HG02588 (cell line): ENCODE measurements around the gene RAD51B.

Experiments used
- ATAC-seq: cut with Tn5 transposase; IDR thresholded peaks from one replicate; pipeline ENCODE4 v1.9.1; 2021; ENCODE audit warnings: mild to moderate bottlenecking, moderate library complexity; ENCODE audit not compliant: unreplicated experiment

The RAD51B gene

DNA sequence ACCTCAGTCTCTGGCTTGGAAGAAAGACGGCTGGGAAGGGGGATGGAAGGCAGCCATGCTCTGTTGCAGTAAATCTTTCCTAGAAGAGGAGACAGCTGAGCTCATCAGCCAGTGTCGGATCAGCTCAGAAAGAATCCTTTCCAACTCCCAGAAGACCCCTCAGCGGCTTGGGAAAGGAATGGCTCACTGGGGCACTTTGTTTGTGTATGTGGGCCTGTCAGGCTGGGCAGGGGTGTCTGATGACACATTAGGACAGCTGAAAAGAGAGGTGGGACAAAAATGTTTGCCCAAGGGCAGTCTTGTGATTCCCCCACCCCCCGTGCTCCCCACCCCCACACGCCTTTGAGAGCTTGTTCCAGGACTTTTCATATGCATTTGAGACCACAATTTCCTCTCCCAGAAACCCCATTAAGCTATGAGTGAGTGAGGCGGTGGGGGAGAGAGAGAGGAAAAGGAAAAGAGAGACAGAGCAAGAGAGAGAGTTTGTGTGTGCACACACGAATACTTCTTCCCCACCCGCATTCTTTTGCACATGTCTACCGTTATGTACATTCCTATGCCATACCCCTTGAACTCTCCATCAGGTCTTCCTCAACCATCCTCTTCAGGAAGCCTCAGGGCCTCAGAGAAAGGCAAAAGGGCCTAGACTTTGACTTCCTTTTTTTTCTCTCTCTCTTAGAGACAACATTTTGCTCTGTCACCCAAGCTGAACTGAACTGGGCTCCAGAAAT lies 774.4 kb downstream of the RAD51B start:
- no peak for ATAC-seq

DNA sequence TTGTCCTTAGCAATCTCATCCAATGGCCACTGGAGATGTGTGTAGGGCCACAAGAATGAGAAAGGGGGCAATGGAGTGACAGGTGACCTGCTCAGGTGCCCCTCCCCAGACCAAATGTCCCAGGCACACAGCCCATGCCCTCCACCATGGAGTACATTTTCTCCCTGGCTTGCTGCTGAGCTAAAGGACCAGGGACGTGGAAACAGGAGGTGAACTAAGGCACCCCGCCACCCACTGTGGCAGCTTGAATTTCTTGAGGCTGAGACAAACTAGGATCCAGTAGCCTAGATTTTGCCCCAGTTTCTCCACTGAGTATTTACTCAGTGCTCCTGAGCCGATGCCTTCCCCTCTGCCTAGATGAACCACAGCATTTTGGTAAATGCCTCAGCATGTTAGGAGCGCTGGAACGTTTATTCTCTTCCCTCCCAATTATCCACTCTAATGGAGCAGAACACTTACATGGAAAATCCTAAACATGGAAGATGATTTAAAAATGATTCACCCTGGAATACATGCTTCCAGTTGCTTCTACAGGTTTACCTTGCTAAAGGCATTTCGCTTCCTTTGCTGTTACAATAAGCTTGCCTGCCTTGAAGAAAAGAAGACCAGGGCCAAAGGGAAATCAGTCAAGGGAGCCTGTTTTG lies 775.3 kb downstream of the RAD51B start:
- ATAC-seq: no peak

DNA sequence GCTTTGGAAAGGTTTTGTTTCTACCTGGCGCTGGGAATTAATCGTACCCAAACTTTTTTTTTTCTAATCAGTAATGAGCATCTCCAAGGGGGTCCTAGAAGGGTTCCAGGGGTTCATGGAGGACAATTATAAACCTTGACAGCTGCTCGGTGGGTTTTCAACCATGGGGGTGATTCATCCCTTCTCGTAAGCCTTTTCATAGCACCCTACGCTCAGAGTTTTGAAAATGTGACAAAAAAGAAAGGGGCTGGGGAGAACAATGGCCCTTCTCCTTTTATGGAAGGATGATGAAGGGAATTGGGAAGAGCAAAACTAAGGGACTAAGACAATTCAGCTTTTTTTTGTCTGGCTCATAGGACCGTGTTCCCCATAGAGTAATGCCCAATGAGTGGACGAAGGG lies 776.6 kb downstream of the RAD51B start:
- ATAC-seq: no peak

DNA sequence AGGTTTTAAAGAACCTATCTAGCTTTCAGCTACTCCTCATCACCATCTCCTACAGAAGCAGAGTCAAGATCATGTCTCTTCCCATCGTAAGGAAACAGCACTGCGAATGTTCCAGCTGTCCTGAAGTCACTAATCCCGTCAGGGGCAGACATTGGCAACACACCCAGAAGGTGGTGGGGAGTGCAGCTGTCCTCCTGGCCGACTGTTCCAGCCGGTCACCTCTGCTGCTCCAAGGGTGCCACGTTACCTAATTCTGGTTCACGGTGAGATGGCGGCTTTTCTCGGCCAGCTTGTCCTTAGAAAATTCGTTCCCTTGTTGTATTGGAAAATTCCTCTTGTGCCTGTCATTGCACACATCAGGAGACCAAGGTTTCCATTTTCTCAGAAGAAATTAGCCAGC lies 777.1 kb downstream of the RAD51B start:
- no peak for ATAC-seq

DNA sequence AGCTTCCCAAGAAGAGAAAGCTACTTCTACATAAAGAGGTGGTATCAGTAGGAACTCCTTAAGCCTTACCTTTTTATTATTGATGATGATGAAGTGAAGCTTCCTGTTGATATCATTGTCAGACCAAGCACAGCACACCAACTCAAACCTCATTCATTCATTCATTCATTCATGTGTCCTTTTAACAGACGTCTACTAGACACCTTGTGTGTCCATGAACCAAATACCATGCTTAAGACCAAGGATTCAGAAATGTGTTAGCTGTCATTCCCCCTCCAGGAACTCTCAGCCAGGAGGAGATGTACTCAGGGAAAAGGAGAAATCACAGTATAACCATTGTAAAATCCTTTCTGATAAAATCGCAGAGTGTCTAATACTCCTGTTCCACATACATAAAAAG lies 778.5 kb downstream of the RAD51B start:
- ATAC-seq: no peak

DNA sequence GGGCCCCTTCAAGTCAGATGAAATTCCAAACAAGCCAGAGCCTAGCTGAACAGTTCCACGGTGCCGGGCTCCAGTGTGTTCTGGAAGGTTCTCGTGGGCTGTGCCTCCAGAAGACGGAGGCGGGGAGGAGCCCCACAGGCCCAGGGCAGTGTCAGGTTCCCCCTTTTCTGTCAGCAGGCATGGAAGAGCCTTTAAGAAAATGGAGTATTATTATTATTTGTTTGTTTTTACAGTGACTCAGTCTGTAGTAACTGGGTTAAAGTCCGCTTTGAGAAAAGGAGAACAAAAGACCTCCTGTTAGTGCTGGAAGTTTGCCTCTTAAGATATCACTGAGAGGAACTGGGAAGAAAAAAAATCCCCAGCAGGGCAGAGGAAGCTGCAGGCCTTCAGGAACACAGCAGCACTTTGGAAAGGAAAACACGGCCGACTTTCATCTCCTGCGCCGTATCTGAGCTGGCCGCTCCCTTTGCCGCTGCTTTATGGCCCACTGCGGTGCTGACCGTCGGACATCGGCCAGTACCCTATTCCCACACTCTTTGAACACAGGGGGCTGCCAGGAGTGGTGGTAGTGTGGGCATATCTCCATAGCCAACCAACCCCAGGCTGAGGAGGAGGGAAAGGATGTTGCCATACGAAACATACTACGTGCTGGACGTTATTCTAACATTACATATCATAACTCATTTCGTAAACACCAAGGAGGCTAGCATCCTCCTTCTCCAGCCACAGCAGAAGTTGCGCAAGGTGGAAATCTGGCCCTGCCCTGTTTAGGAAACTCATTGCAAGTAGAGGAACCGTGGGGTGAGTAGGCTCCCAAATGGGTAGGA lies 779.3 kb downstream of the RAD51B start:
- no peak for ATAC-seq

DNA sequence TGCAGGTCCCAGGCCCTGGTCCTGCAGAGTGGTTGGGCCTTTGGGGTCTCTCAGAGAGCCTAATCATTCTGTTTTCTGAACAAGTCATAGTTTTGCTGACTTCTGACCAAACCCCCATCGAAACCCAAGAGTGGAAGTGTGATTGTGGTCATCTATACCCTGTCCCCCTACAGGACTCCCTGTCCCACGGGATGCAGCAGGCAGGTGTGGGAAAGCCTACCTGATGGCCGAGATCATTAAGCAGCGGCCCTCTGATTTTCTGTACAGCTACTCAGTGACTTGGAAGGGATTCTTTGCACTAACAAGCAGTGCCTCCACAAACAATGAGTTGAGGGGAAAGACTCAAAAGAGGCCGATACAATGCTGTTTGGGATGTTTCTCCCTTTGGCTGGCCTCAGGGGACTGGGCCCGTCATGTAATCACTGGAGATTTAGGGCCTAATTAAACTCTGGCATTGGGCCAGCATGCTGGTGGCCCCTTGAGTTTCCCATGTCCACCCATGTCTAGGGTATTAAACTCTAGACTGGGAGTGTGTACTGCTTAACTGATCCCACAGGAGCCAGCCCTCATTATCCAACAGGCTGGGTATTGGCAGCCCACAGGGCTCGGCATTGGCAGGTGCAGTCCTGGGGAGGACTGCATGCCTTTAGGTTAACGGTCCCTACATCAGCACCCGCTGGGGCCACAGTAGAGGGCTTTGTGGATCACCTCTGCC lies 780.5 kb downstream of the RAD51B start:
- ATAC-seq: no peak

DNA sequence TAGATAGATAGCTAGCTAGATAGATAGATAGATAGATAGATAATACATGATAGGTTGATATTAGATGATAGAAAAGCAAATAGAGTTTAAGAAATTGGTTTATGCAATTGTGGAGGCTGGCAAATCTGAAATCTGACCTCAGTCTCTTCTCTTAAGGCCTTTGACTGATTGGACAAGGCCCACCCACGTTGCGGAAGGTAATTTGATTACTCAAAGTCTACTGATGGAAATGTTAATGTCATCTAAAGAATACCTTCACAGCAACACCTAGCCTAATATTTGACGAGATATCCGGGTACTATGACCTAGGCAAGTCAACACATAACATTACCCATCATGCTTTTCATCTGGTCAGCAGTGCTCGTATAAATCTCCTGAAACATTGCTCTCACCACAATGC lies 782.9 kb downstream of the RAD51B start:
- ATAC-seq: no peak

DNA sequence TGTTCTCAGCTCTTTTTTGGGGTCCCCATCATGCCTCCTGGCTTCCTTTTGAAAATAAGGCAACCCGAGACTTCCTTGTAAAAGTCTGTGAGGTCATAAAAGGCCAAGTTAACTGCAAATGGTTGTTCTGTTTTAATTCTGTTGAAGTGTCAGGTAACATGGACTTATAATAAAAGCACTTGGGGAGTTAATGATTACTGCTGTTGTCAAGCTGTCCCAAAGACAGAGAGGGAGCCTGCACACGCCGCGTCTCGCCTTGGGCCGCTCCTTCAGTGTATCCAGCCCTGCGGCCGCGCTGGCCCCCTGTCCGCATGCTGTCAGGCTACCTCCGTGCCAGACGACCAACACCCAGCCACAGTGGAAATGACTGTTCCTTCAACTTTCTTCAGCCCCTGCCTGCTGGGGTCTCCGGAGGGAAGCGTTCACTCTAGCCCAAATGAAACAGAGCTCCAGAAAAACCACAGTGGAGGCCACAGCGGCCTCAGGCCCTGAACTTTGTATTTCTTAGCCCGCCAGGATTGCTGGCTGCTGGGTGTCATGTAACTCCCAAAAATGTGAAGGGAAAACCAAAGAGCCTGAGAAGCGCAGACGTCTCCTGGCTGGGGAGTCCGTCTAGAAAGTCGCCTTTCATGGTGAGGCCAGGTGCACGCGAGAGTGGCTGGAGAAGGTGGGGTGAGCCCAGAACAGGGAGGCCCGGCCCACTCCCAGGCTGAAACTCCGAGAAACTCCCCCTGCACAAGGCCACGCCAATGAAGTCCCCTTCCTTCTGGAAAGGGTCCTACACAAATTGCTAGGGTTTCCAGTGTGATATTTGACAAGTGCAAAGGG lies 784.2 kb downstream of the RAD51B start:
- no peak for ATAC-seq

DNA sequence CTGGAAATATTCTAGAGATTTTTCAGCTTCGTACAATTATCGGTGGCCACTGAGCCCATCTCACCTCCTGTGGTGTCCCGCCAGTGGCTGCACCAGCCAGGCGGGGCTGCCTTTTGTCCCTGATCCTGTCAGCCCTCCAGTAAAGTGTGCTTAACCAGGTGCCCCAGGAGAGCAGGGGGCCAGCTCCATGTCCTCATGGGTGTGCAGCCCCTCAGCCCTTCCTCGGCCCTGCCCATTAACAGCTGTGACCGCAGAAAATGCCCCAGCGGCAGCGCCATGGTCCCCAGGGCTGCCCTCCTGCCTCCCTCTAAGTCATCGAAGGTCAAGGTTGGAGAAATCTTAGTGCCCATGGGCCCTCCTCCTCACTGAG lies 784.8 kb downstream of the RAD51B start:
- no peak for ATAC-seq

DNA sequence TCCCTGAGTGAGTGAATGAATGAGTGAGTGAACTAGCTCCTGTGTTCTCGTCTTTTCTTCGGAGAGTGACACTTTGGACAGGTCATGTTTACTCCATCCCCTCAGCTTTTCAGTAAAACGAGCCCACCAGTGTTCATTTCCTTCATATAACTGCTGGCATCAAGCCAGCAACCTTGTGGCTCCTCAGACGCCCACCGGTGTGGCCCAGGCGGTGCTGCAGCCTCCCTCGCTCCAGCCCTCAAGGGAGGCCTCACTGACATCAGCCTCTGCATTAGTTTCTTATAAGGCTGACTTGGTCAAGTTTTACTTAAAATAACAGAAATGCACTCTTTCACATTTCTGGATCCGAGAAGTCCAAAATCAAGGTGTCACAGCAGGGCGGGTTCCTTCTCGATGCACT lies 785.2 kb downstream of the RAD51B start:
- ATAC-seq: no peak

DNA sequence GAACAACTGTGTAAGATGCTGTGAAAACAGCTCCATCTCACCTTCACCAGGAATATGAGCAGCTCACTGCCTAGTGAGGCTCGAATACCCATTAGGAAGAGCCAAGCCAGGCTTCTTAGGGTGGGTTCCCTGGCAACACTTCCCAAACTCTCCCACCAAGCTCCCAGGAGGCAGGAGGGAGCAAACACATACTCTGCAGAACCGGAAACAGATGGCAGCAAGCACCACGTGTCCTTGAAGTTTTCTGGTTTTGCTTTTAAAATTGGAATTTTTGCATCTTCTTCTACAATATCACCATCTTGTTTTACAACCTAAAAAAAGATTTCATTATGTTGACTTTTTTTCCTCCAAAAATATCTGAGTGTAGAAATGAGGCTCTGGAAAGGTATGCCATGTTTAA lies 786.6 kb downstream of the RAD51B start:
- ATAC-seq: no peak

DNA sequence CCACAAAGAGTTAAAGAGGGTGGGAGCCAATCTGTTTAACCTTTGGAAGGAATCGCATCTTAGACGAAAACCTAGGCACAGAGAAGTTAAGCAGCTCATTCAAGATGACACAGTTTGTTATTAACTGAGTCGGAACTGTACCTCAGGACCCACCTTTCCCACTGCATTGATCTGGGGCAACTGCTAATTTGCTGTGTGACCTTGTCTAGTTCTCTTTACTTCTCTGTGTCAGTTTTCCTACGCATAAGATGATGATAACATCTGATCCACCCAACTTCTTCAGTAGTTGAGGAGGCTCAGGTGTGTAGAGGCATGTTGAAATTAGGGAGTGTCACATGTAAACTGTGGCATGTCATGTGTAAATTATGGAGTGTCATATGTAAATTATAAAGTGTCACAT lies 787.1 kb downstream of the RAD51B start:
- ATAC-seq: no peak

DNA sequence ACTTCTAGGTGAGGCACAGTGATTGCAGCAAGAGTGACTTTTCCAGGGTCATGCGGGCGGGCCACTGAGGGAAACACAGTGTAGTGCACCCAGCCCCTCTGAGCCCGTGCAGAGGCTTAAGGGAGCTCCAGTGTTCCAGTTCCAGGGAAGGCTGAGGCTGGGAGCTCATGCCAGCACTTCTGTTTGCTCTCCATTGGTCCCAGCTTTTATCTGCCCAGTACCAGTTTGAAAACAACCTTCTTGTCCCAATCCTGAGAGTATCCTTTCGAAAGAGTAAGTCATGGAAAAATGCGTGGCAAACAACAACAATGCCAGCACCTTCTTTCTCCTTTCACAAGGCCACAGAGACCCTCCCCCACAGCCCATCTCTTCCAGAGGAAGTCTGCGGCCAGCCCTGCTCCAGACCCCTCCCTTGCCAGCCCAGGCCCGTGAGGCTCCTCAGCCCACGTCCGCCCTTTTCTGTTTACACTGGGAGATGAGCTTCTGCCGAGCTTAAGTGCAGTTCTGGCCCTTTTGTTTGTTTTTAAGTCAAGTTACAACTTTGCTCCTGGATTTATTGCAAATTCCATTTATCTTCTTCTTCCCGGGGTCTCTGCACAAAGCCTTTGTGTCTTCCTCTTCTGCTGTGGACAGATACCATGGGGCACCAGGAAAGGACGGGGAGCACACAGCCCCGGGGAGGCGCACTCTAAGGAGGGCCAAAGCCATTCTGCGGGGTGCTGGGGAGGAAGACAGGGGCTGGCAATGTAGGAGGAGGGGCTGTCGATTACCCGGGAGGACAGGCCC lies 787.7 kb downstream of the RAD51B start:
- ATAC-seq: no peak

DNA sequence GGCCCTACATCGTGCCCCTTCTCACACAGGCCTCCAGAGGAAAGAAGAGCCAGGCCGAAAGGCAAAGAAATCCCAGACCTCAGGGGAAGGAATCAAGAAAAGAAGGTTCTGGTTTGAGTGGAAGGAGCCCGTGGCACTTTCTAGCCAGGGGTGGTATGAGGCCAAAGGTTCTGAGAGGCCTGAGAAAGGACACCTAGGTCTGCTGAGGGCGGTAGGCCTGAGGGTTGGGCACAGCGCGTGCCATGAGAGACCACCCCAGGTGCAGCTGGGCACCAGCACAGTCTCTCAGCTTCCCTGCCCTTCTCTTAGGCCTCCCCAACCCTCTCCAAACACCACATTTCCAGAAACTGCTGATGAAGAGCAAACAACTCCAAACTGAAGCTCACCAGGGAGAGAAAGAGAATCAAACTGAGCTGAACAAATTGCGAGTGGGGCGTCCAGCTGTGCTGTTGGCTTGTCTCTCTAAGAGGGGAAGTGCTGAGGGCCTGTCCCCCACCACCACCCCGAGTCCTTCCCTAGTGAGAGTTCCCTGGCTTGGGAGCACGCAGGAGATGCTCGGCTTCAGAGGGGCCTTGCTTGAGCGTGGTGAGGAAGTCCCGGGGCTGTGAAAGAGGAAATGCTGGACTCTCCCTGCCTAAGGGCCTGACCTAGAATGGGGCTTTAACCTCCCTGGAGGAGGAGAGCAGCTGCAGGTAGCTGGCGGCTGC lies 788.4 kb downstream of the RAD51B start:
- ATAC-seq: no peak

DNA sequence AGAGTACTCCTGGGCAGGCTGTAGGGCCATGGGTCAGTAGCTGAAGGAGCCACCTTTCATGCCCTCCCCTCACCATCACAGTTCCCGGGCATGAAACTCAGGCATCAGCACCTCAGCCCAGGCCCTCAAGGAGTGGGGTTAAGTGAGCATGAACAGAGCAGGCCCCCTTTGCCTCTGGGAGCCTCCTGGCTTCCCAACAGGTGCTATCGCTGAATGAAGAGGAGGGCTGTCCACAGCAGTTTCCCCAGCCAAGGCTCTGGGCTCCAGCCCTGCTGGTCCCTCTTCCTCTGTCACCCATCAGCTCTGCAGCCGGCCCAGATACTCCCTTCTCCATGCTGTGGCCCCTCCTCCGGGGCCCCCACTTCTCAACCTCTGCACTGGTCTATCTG lies 789.0 kb downstream of the RAD51B start:
- ATAC-seq: no peak

DNA sequence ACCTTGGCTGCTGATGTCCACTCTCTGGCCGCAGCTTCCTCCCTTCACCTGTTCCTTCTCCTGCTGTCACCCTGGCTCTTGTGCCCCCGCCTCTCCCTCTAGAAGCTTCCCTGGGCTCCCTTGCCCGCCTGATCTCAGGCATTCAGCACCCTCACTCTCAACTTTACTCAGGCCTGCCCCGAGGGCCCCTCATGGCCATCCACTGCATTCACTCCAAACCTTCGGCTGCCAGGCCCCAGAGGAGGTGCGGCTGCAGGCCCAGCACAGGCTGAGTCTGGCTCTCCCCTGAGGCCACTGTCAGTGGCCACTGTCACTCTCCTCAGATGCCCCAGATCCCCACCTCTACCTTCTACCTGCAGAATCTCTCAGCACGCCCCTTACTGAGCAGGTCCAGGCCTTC lies 789.4 kb downstream of the RAD51B start:
- ATAC-seq: no peak

DNA sequence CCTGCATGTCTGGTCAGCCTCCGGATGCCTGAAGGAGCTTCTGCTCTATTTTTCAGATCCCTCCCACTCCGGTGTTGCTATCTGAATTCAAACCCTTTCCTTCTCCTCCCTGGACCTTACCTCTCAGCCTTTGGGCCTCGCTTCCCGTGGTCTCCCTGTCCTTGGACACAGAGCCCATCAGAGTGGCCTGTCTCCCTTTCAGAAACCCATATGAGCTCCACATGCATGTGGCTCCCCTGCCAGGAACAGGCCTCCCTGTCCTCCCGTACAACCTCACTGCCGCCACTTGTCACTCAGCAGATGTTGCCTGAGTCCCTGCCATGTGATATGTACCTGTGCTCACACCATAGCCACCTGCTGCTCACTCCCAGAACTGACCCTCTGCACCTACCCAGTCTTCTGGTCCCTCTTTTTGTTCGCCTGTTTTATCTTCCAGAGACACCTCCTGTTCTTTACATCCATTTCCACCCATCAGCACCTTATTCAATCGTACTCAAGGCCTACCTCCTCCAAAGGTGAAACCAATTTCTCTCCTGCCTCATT lies 790.7 kb downstream of the RAD51B start:
- ATAC-seq: no peak

DNA sequence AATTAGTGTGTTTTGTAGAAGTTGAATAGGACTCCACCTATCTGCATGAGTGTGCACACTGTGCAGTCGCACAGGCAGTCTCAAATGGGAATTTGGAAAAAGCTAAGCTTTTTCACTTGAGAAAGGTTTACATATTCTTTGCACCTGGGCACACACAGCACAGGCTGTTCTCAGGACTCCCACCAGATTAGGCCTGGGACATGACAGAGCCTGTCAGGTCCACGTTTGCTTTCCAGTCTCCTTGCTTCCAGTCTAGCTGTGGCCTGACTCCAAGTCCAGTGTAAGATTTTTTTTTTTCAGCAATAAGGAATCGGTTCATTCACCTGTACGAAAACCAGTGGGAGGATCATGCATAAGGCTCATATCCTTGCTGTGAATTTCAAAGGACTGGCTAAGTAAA lies 792.0 kb downstream of the RAD51B start:
- ATAC-seq: no peak
